ENCODE measurements around the gene BMPER.

GRCh38 chr7:33934391-33934790 is 29.1 kb downstream of the BMPER start:
- TF ChIP-seq TCF4 (CRISPR knock-in tag; IDR thresholded peaks at IDR 0.05; ENCODE audit: borderline replicate concordance) (no peak), ISL1 (CRISPR knock-in tag; IDR thresholded peaks at IDR 0.05) (no peak), SNAI2 (CRISPR knock-in tag; IDR thresholded peaks at IDR 0.05) (no peak), CREB5 (CRISPR knock-in tag; IDR thresholded peaks at IDR 0.05; ENCODE audit: low read depth) (no peak), CSRNP3 (CRISPR knock-in tag; IDR thresholded peaks at IDR 0.05) (no peak), GLIS3 (CRISPR knock-in tag; IDR thresholded peaks at IDR 0.05) (no peak), PATZ1 (CRISPR knock-in tag; IDR thresholded peaks at IDR 0.05; ENCODE audit: borderline replicate concordance) (no peak), OSR1 (CRISPR knock-in tag; IDR thresholded peaks at IDR 0.05) (no peak), ARNTL (CRISPR knock-in tag; IDR thresholded peaks at IDR 0.05; ENCODE audit: borderline replicate concordance, low read depth) (no peak), ZNF8 (CRISPR knock-in tag; IDR thresholded peaks at IDR 0.05) (no peak)
- TF ChIP-seq, protein P1, sequence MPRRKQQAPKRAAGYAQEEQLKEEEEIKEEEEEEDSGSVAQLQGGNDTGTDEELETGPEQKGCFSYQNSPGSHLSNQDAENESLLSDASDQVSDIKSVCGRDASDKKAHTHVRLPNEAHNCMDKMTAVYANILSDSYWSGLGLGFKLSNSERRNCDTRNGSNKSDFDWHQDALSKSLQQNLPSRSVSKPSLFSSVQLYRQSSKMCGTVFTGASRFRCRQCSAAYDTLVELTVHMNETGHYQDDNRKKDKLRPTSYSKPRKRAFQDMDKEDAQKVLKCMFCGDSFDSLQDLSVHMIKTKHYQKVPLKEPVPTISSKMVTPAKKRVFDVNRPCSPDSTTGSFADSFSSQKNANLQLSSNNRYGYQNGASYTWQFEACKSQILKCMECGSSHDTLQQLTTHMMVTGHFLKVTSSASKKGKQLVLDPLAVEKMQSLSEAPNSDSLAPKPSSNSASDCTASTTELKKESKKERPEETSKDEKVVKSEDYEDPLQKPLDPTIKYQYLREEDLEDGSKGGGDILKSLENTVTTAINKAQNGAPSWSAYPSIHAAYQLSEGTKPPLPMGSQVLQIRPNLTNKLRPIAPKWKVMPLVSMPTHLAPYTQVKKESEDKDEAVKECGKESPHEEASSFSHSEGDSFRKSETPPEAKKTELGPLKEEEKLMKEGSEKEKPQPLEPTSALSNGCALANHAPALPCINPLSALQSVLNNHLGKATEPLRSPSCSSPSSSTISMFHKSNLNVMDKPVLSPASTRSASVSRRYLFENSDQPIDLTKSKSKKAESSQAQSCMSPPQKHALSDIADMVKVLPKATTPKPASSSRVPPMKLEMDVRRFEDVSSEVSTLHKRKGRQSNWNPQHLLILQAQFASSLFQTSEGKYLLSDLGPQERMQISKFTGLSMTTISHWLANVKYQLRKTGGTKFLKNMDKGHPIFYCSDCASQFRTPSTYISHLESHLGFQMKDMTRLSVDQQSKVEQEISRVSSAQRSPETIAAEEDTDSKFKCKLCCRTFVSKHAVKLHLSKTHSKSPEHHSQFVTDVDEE (CRISPR knock-in tag; IDR thresholded peaks at IDR 0.05), result no peak

All from SK-N-SH treated with all-trans-retinoic acid at 6 μM for 48 hours (cell line).